CD4-positive, alpha-beta T cell treated with Interferon alpha-2 for 1 hour (primary cell): ENCODE measurements around the gene ARHGEF4.
A peak's percentile ranks its signal among the peaks of the same experiment; 100 is the strongest.
"Not testable (repeated sequence)": the region's sequence is repeated elsewhere in the genome, so short reads cannot be mapped to it uniquely, and the experiment has no call there.

ENCODE experiments used
- DNase-seq, 2 donors: peaks; one replicate each; pipeline ENCODE4 v3.0.0-alpha.2; 2020 to 2022

ARHGEF4 gene

DNA sequence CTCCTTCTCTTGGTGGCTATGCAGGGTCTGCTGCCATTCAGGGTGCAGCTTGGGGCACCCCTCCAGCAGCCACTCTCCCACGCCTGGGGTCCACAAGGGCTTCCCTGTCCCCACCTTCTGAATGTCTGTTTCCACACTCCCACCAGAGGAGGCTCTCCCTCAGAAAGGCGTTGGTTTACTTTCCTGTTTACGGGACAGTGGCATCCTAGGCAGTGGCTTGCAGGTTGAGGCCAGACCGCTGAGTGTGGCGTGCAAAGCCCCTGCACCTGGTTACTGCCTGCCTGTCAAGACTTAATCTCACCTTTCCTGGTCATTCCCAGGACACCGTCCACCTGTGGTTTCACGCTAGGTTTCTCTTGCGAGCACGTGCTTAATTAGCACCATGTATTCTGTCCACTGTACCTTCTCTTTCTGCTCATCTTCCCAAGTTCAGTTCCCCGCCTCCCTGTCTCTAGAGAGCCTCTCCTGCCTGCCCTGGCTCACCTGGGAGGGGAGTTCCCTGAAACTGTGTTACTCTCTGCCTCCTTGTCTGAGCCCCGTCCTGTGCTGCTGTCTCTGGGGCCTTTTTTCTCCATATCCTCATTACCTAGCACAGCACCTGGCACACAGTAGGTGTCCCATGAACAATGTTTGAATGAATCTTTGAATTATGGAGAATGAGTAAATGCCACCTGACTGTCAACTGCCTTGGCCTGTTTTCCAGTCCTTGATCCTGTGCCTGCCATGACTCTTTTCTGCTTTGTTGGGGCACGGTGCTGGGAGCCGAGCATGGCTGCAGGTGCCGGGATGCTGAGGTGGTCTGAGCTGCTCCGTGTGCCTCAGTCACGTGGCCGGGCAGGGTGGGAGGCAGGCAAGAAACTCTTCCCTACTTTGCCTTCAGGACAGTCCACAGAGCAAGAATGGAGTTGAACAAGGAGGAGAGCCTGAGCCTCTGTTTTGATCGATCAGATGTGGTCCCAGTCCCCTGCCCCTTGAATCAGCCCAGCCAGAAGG lies 56.4 kb downstream of the ARHGEF4 start:
- no peak for DNase-seq

DNA sequence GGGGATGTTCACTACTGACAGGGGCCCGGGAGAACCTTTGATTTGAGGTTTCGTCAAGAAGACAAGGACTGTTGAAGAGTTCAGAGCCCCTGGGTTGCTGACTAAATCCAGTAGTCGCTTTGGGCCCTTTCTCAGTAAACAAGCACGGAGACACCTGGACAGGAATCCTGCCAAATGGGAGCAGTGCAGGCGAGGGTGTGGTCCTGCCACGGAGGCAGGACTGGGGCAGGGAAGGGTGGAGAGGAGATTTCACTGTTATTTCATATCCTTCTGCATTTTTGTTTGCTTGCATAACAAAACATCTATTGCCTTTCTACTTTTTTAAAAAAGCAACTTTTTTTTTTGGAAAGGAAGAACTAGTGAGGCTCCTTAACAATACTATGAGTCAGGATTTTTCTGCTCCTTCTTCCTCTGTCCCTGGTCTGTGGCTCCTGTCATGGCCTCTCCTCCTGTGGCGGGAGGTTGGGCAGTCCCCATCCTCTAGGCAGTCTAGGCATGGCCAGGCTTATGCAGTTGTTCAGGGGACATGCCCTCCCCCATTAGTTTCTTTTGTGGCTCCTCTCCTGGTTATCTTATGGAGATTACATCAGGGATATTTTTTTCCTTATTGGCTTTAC lies 57.7 kb downstream of the ARHGEF4 start:
- no peak for DNase-seq

DNA sequence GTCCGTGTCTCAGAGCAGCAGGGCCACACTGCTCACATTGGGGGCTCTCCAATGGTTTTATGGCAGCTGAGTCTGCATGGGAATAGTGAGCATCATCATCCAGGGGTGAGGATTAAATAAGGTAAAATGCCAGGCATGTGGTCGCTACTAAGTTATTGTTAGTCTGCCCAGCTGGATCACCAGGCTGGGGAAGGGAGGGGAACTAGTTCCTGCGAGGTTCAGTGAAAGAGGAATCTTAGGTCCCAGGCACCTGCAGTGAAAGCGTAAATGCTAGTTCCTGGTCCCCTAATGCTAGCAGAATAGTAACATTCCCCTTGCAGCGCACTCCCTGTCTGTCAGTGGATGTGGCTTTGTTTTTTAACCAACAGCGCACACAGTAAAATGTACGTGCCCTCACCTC lies 60.1 kb downstream of the ARHGEF4 start:
- DNase-seq = no peak

DNA sequence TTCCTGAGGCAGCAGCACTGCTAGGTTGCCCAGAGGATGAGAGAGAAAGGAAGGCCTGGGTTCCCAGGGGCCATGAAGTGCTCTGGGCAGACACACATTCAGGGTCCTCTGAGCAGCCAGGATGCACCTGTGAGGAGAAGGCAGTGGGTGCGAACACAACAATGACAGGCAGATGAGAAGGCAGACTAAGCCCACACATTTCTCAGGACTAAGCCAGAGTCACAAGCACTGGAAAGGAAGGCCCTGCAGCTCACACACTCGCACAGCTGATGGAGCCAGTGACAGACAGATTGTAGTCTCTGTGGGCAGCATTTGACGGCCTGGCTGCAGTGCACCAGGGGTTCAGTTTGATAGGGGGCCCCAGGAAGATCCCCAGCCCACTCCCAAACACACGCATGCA lies 61.8 kb downstream of the ARHGEF4 start:
- no peak for DNase-seq

DNA sequence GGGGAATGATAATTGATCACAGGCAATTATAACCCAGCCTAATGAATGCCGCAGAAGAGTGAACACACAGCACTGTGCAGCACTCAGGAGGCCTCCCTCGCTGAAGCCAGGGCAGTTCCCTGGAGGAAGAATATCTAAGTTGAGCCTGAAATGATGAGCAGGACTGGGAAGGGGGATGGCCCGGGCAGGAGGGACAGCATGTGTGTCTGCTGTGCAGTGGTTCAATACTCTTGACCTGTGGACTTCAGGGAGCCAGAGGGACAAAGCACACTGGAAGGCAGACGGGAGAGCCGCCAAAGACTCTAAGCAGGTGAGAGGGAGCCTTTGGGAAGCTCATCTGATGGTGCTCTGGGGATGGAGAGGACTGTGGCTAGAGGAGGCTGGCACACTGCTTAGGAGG lies 62.6 kb downstream of the ARHGEF4 start:
- no peak for DNase-seq

DNA sequence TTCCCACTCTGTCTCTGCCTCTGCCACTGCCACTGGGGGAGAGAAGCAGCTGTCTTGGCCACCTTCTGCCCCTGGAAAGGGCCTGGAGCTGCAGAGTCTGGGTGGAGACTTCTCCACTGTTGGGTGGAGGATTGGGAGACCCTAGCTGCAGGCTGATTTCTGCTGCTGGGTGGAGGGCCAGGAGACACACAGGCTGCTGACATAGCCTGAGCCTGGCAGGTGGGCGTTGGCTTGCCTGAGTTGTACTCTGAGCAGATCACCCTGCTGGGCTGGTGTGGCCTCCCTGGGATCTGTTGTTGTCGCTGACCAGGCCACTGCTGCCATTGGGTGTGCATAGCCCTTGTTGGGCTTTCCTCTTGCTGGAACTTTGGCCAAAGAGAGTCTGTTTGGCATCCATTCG lies 64.3 kb downstream of the ARHGEF4 start:
- DNase-seq = no peak

DNA sequence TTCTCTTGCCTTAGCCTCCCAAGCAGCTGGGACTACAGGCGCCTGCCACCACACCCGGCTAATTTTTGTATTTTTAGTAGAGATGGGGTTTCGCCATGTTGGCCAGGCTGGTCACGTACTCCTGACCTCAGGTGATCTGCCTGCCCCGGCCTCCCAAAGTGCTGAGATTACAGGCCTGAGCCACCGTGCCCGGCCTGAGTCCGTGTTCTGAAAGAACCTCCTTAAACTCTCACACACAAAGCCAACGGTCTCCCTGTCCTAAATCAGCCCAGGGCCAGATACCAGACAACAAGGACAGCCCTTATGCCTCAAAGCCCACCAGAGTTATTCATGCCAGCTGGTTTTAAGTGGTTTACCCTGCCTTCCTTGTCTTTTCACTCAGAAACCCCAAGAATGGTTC lies 64.9 kb downstream of the ARHGEF4 start:
- DNase-seq = not testable (repeated sequence)

DNA sequence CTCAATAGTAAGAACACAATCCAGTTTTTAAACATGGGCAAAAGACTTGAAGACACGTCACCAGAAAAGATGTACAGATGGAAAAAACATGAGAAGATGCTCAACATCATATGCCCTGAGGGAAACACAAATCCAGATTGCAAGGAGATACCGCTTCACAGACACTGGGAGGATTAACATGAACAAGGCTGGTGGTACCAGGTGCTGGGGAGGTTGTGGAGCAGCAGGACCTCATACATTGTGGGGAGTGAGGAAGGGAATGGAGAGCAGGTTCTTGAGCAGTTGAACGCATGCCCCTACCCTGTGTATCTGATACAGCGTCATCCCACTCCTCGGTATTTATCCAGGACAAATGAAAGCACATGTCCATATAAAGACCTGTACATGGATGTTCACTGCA lies 72.1 kb downstream of the ARHGEF4 start:
- DNase-seq = no peak

DNA sequence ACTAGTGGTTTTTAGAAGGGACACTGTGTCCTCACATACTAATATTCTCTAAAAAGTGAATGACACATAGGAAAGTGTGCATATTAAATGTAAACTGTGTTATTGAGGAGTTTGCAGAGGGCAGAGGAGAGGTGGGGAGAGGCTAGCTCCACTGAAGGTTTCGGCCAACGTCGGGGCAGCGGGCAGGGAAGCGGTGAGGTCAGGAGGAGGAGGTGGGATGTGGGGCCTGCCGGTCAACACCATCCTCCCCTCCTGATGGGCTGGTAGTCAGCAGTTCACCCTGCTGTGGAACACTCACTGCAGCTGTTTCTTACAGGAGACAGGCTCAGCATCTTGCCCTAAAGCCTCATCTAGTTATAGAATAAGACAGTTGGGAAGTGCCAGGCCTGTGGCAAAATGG lies 74.2 kb downstream of the ARHGEF4 start:
- DNase-seq = no peak

DNA sequence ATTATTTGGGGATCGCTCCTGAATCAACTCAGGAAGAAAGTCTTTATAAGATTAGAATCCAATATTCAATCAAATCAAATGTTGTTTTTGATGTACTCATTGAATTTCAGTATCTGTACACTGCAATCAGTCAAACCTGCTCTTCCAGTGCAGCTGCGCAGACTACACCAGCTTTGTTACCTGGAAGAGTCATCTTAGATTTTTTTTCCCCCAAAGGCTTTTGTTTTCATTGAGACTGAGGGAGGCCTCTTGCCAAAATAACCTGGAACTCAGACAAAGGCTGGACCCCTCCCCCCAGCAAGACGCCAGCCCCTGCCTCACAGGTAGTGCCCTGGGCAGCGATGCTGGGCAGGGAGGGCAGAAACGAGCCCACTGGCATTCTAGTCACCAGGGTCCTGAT lies 74.8 kb downstream of the ARHGEF4 start:
- no peak for DNase-seq

DNA sequence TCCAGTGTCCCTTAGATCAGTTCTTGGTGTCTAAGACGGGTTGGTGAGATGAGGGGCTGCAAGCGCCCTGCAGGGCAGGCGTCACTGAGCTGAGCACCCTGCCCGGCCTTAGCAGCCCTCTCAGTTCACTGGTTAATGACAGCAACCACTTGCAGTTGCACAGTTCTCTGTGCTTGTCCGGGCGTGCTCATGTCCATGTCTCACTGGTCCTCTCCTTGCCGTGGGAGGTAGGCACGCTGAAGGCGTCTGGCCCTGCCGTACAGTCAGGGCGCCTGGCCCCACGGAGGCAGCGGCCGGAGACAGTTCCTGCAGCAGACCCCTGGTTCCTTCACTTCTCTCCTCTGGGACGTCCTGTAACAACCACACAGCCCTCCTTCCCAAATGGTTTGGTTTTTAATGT lies 75.3 kb downstream of the ARHGEF4 start:
- no peak for DNase-seq

DNA sequence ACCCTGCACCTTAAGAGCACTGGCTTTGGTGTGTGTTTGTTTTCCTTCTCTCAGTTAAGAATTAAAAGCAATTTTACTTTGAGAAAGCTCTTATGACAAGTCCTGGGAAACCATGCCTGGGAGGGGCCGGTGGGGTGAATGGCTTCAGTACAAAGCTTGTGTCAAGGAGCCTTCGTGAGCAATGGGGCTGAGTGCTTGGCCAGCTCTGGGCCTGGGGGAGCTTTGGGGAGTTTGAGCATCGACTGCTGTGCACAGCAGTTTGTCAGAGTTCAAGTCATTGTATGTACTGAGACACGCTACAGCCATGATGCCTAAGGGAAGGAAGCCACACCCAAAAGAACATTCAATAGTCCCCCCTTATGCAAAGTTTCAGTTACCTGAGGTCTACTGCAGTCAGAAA lies 75.8 kb downstream of the ARHGEF4 start:
- DNase-seq = no peak

DNA sequence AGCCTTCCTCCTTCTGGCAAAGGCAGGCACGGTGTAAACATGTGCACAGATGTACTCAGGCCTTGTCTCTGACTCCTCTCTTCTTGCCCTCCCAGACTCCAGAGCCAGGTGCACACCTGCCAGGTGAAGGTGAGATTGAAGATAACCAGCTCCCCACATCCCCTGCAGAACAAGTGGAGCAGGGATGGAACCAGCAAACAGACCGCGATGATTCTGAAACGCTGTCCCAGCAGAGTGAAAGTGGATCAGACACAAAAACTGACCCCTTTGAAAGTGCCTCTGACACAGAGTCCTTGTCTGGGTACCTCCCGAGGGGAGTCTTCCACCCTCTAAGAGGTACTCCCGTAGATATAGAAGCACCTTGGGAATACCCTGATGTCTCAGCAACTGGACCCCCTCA lies 77.2 kb downstream of the ARHGEF4 start:
- DNase-seq = no peak

DNA sequence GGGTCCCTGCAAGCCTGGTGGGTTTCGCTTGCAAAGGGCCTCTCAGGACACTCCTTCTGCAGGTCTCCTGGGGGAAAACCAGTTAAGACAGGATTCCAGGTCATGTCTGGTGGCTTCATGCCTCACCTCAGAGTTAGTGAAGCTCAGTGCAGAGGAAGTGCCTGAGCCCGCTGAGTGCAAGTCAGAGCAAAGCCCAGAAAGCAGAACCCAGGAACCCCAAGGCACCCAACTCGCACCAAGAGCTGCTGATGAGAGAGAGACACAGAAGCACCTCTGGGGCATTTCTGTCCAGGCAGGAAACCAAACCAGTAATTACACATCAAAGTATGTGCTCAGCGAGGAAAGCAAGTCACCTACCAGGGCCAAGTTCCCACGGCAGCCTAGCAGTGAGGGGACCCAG lies 78.4 kb downstream of the ARHGEF4 start:
- DNase-seq = no peak

DNA sequence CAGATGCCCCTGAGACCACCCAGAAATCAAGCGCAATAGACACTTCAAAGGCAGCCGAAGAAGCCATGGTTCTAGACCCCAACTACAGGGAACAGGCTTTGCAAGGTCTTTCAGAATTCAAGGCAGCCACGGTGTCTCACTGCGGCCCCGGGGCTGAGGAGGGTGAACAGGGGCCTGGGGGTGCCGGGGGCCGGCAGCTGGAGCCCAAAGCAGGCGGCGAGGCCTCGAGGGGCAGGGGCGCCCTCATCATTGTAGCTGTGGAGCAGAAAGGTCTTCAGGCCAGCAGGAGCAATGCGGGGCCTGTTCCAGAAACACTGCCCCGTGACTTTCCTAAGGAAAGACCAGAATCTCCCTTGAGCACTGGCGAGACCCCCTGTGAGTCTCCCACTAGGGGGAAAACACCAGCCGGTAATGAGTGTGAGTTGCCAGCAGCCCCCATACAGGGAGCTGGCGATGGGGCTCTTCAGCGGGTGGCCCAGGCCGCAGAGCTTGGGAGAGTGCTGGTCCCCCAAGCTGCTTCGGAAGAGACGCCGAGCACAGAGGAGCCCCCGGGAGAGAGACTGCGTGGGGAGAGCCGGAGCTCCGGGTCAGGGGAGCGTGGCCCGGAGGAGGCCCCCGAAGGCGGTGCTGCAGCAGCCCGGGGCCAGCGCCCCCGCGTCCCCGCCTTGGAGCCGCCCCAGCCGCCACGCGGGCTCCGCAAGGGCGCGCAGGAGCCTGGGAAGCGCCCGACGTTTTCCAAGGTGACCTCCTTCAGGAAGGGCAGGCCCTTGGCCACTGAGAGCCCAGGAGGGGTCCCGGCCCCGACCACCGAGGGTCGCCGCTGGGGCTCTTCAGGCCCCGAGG lies 79.1 kb downstream of the ARHGEF4 start:
- no peak for DNase-seq

DNA sequence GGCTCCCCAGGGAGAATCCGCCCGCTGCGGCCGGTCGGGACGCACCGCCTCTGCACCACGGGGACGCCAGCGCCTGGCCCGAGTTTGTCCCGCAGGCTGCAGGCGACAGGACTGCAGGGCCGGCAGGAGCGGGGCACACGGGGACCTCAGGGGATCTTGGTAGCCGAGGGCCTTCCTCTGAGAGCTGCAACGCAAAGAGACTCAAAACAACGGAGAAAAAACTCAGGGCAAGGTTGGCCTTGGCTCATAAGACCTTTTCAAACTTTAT lies 79.7 kb downstream of the ARHGEF4 start:
- DNase-seq = no peak

DNA sequence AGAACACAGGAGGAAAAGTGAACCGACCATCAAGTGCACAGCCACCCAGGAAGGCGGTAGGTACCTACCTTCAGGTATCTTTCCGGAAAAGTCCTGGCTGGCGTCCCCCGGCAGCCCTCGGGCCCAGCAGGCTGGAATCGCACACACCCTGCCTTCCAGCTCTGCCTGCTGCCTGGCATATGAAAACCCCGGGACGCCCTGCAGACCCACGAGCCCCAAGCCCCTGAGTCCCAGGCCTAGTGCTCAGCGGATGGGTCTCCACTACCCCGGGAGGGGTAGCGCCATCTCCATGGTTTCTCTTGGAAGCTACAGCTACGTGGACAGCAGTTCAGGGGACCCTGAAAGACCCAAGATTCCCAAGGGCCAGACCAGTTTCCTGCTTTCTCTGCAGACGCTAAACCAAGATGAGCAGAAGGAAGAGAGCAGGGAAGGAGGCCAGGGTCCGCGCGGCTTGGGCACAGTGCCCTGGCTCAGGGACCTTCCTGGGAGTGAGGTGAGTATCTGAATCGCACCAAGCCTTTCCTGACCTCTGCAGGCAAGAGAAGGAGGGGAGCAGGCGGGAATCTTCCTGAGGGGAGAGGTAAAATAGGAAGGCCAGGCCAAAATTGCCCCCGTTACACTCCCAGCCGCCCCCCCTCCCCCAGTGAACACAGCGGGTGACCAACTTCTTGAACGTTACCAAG lies 80.4 kb downstream of the ARHGEF4 start:
- DNase-seq = no peak

DNA sequence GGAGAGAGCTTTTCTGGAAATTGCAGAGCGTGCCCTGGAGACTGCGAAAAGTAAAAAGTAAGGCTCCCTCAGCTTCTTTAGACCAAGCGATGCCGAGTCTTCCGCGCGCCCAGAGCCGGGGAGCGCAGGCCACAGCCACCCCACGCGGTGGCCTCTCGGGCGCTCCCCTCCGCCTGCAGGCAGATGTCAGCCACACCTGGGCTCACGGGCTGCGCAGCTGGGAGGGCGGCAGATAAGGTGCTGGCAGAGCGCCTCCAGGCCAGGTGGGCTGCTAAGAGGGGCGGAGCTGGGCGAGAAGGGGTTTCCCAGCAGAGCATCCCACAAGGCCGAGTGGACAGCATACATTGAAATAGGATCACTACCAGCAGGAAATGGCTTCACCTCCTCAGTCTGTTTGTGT lies 81.7 kb downstream of the ARHGEF4 start:
- DNase-seq = no peak

DNA sequence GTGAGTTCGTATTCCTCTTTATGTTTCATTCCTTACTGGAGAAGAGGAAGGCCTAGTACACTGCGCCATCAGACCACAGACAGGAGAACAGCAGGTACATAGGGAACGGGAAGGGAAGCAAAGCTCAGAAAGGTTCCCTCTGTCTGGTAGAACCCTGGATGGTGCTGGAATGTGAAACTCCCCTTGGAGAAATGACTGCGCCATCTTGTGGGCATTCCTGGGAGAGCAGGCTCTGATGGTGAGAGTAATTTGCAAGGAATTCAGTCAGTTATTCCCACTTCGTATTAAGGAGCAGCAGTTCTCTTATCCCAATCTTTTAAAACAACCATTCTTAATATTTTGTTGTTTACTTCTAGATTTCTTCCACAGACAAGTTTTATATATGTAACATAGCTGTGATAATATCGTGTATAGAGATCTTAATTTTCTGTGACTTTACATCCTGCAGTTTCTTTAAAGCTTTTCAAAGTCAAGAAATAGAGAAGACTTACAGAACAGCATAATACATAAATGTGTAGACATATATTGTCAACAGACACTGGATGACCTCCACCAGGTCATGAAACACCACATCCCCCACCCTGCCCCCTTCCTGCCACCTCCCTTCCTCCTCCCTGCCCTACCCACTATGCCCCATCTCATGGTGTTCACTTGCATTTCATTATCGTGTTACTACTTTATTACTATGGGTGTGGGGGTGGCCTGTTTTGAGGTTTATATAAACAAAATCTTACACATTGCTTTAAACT lies 83.9 kb downstream of the ARHGEF4 start:
- DNase-seq = peak; percentile 14 to 53

DNA sequence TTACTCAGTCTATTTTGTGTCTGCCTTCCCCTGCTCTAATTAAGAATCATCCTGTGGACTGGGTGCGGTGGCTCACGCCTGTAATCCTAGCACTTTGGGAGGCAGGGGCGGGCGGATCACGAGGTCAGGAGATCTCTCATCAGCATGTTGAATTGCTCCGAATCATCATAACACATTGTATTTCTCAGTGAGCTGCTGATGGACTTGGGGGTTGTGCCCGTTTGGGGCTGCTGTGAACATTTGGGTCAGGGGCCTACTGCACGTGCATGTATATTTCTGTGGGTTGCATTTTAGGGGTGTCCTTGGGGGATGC lies 84.4 kb downstream of the ARHGEF4 start:
- DNase-seq = no peak

DNA sequence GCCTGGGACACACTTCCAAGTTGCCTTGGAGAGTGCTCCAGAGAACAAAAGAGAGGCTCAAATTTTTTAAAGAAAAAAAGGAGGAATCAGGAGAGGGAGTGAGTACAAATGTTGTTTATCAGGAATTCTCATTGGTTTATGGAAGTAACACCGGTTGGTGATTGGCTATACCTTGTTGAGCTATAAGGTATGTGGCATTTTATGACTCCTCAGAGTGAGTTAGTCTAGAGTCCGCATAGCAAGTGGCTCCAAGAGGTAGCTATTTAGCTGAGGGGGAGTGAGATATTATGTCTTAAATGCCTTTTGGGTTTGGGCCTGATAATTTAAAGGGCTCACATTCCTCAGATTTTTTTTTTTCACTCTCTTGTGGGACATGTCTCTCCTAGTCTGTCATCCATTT lies 85.7 kb downstream of the ARHGEF4 start:
- no peak for DNase-seq

DNA sequence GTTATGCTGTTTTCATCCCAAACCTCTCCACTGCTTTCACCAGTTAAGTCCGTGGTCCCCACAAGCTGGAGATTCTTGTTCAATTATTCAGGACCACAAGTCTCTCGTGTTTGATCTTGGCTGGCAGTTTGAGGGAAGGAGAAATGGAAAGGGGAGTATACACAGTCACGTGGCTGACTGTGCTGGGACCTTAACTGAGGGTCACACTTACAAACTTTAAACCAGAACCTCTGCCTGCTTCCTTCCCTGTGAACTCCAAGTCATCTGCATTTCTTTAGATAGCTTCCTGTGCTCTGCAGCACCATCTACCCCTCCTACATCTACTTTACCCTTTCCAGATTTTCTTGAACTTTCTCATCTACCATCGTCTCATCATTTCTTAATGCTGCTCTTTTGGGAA lies 91.7 kb downstream of the ARHGEF4 start:
- DNase-seq = no peak
